Hematopoietic multipotent progenitor cell treated with erythropoietin and hydrocortisone succinate and interleukin-3 and kit ligand, for 6 days (in vitro differentiated cells): Measurements from ENCODE around the gene KMO.

Experiments
- DNase-seq: peaks from one replicate; pipeline ENCODE4 v3.0.0-alpha.2; 2015

The KMO gene

GRCh38 chr1:241598249-241598648 lies 66.1 kb downstream of the KMO start:
- DNase-seq: no peak

- no peak for DNase-seq
Observed at GRCh38 chr1:241600496-241600901, 68.3 kb downstream of the KMO start.

GRCh38 chr1:241603731-241604245 lies 71.6 kb downstream of the KMO start:
- DNase-seq: no peak

GRCh38 chr1:241605146-241605805 lies 73.1 kb downstream of the KMO start:
- DNase-seq: peak; percentile 37

- no peak for DNase-seq
Observed at GRCh38 chr1:241606544-241606943, 74.4 kb downstream of the KMO start.

- no peak for DNase-seq
Observed at GRCh38 chr1:241607497-241607896, 75.3 kb downstream of the KMO start.

- DNase-seq: no peak
Observed at GRCh38 chr1:241608379-241609033, 76.3 kb downstream of the KMO start.

DNA sequence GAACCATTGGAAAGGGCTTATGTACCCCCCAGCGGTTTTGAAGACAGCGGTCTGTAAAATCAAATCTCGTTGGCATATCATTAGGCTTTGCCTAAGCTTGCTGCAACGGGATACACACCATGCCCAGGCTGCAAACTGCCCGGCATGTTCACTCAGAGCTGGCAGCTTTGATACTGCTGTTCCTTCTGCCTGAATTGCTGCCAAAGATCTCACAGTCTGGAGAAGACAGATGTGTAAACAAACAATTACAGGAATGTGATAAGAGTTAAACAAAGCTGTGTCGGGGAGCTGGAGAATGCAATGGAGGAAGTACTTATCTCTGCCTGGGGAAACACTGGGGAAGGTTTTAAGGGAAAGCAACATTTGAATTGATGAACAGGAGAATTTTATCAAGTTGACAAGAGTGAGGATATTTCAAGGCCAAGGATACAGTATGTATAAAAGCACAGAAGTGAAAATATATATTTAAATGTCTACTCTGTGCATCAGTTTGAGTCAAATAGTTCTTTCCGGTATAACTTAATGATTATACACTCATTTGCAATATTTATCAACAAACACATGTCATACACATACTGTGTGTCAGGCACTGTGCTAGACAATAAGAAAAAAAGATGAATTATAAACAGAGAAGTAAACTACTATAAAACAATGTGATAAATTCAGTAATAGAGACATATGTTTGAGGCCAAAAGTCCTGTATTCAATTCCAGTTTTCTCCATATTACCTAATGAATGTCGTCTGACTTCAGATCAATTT lies 78.1 kb downstream of the KMO start:
- DNase-seq: no peak

DNA sequence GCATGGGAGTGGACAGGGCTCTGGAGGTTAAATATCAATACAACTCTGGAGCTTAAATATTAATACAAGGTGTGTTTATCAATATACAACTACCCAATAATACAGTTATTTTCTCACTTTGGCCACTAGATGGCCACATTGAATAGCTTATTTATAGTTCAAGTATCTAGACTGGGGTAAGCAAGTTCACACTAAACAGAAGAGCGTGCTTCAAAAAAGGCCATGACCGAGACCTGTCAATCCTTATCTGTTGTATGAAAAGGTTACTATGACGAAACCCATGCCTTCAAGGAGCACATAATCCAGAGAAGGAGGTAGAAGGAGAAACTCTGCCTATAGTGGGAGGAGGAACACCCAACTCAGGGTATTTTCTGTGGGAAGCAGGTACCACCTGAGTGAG lies 78.9 kb downstream of the KMO start:
- peak; percentile 87 for DNase-seq

DNA sequence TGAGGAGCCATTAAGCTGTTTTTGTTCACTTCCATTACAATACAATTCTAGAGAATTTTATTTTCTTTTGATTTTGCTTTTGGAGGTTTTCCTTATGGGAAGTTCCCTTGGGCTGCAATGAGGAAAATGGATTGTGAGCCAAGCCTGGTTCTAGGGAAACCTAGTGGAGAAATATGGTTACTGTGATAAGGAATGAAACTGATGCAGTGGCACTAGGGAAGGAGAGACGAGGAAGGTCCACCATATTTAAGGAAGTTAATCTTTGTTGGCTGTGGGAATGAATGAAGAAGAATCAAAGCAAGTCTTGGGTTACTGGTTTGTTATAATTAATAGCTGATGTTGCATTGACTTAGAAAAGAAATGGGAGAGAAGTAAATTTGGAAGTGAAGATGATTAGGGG lies 79.6 kb downstream of the KMO start:
- DNase-seq: no peak

- no peak for DNase-seq
Observed at GRCh38 chr1:241612533-241613477, 80.6 kb downstream of the KMO start.

DNA sequence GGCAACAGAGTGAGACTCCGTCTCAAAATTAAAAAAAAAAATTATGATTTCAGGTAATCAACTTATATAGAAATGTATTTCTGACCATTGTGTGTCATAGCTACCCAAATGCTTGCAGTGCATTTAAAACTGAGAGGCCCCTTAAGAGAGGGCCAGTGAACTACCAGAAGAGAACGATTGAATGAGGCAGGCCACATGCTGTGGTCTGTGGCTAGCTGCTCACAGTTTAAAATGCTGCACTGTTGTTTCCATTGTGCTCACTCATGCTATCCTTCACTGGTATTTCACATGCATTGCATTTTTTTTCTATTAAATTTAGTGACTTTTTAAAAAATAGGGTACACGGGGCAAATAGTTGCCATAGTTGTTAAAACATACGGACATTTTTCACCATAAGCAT lies 82.0 kb downstream of the KMO start:
- DNase-seq: no peak

GRCh38 chr1:241614572-241614971 lies 82.4 kb downstream of the KMO start:
- DNase-seq: no peak

DNA sequence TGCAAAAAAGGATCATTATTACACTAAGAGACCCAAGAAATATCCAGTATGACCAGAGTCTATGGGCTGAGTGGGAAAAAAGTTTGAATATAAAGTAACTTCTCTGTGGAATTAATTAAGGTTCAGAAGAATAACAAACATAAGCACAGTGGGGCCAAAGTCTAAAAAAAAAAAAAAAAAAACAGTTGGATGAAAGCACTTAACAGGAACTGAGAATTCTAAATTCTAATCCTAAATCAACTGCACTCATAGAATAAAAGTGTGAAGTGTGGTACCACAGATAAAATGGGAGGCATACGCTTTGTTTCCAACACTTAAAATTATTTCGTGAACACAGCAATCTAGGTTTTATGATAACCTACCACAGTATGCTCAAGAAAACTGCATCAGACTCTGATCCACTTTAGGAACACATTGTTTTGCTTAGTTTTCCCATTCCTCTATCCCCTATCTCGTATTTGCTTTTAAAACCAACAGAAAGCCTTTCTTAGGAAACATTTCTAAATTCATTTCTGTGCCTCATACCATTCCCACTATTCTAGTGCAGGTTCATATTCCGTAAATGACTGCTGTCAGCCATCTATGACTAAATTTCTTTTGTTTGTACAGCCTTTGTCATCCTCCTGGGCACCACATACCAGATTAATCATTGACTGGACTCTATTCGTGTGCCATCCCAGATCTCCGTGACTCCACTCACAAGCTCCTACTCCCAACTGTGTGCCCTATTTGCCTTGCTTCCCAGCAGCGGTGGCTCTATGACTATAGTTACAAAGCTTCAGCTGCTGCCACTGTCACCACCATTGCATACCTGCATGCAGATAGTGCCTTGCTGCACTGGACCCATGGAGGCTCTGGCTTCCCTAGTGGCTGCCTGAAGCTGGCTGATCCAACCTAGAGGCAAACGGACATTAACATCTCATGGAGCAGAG lies 83.1 kb downstream of the KMO start:
- no peak for DNase-seq

GRCh38 chr1:241617426-241617825 lies 85.2 kb downstream of the KMO start:
- DNase-seq: no peak

- DNase-seq: no peak
Observed at GRCh38 chr1:241622669-241623068, 90.5 kb downstream of the KMO start.

GRCh38 chr1:241624935-241625334 lies 92.8 kb downstream of the KMO start:
- DNase-seq: peak; percentile 76

GRCh38 chr1:241627453-241628259 lies 95.5 kb downstream of the KMO start:
- DNase-seq: peak; percentile 84

- no peak for DNase-seq
Observed at GRCh38 chr1:241630005-241630404, 97.8 kb downstream of the KMO start.

GRCh38 chr1:241630476-241630875 lies 98.3 kb downstream of the KMO start:
- no peak for DNase-seq

DNA sequence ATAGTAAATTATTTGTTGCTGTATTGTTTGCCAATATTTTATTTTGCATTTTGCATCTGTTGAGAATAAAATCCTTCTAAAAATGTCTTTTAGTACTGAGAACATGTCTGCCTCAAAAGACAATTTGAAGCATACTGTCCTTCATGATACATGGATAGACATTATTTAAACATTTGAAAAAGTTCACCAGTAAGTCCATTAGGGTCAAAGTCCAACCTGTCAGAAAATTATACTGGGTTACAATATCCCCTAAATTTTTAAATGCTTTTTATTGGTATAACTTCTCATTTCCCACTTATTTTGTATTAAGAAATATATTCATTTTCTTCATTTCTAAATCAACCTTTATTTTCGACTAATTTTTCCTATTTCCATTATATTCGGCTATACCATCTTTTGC lies 98.7 kb downstream of the KMO start:
- DNase-seq: no peak
